ENCODE data around the gene SH3RF3. TPM values are rescaled to one million over a fixed set of nuclear protein-coding genes. Genes with fewer than 3 reads are reported as not detected.
A peak's percentile ranks its signal among the peaks of the same experiment; 100 is the strongest.

SH3RF3 gene
- total and polyA plus RNA-seq, 5 donors from 2014 or later: 0.16 to 1.6 (median 0.76) TPM

DNA sequence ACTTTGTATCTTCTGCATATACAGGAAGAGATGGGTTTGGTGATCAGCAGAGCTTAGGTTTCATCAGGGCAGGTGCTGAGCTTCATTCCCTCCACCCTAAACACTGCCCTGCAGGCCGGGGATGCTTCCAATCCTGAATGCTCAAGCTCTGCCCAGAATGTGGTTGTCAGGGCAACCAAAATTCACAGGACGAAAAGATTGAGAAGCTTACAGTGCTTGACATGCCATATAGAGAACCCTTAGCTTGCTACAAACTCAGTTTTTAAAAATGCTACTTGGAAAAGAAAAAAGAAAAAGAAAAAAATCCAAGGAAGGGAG lies 65.6 kb downstream of the SH3RF3 start:
- Histone ChIP-seq H3K27me3 (ENCODE audit: control insufficient read depth, insufficient read depth, low read length) (peaks cover 3% of the 10 kb centered on the region), H3K4me3 (ENCODE audit: low read depth, low read length) (no peak overlapping the region), H3K36me3 (ENCODE audit: control insufficient read depth, insufficient read depth, low read length) (no peaks in the 10 kb centered on the region), H3K27ac (ENCODE audit: insufficient read depth, low read length, poor library complexity, severe bottlenecking) (no peak overlapping the region), H3K9me3 (ENCODE audit: control insufficient read depth in 2 of 2, low read length in 2 of 2) (no peaks in the 10 kb centered on the region), H3K4me1 (ENCODE audit: control insufficient read depth, insufficient read depth, low read length, poor library complexity, severe bottlenecking) (no peaks in the 10 kb centered on the region)
- Mint-ChIP-seq H3K27me3 (peaks cover 33% of the 10 kb centered on the region), H3K27ac (no peak overlapping the region), H3K4me1 (peaks cover 0 to 18% (median 6%) of the 10 kb centered on the region in 4 donors), H3K36me3 (peaks cover 2% of the 10 kb centered on the region), H3K9me3 (no peaks in the 10 kb centered on the region), H3K4me3 (no peak overlapping the region)
- DNase-seq (no peak), ATAC-seq (ENCODE audit: low read depth in 2 of 2) (no peak)

DNA sequence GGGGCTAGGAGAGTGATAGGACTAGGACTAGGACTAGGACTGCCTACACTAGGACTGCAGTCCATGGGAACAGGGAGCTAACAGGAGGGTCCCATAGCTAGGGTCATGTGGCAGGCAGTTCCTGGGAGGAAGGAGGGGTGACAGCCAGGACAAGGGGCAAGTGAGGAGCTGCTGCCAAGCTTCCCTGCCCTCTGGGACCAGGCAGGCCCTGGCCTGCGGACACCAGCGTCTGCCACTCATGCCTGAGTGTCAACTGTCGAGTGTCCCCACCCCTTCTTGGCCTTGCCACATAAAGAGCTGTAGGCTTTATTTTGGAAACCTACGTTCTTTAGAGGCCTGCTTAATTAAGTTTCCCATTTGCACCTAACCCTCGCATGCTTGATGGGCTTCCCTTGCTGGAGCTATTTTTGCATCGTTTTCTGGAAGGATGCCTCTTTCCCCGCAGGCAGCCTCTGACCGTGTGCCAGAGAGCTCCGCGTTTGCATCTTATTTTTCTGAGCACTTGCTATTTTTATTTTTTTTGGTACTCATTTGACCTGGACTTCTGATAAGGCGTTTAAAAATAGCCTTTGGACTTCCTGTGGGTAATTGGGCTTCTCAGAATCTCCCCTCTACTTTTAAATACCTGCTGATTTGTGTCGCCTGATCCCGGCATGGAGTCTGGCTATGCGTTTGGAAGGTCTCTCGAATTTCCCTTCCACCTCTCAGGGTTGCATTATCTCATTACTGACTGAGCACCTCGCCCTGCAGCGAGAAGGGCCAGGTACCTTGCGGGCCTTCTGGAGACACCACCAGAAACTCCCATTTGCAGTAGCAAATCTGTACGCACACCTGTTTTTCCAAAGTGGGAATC lies 66.4 kb downstream of the SH3RF3 start:
- peaks cover 29% of the 10 kb centered on the region for H3K27me3 Mint-ChIP-seq
- no peak overlapping the region for H3K27ac Mint-ChIP-seq

DNA sequence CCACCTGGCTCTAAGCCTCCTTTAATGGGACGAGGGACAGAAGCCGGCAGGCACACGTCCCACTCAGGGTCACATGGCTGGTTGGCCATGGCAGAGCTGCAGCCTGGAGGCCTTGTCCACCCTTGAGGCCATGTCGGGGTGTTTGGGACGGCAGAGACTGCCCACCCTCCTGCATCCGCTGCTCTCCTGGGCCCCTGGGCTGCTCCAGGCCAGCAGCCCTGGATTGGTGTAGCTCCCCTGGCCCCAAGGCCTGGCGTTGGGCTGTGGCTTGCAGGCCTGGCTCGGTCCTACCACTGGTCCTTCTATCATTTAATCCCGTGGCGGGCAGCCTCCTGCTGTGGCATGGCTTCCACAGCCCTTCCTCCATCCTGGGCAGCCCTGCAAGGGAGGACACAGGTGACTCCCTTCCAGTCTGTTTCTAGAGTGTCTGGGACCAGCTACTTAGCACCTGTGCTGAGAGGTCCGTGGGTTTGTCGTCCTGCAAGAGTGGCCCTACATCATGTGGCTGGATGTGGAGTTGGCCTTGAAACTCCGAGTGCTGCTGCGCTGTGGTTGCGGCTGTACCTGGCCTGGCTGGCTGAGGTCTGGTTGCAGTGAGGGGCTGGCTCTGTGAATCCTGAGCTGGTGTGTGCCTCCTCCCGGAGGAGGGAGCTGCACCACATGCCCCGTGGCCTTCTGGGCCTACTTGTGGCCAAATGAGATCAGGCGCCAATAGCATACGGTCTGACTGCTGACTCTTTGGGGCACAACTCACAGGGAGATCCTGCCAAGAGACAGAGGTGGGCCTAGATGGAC lies 67.3 kb downstream of the SH3RF3 start:
- Mint-ChIP-seq H3K9me3 (no peaks in the 10 kb centered on the region), H3K27ac (no peak overlapping the region), H3K27me3 (peaks cover 23% of the 10 kb centered on the region), H3K4me1 (peaks cover 0 to 16% (median 3%) of the 10 kb centered on the region in 4 donors), H3K36me3 (no peaks in the 10 kb centered on the region), H3K4me3 (no peak overlapping the region)
- no peaks in the 10 kb centered on the region for H3K36me3 ChIP-seq (ENCODE audit: control insufficient read depth, insufficient read depth, low read length)
- H3K4me3 ChIP-seq (ENCODE audit: low read depth, low read length): no peak overlapping the region
- DNase-seq: no peak
- no peak for ATAC-seq (ENCODE audit: low read depth in 2 of 2)
- H3K27ac ChIP-seq (ENCODE audit: insufficient read depth, low read length, poor library complexity, severe bottlenecking): no peak overlapping the region
- H3K4me1 ChIP-seq (ENCODE audit: control insufficient read depth, insufficient read depth, low read length, poor library complexity, severe bottlenecking): no peaks in the 10 kb centered on the region
- H3K9me3 ChIP-seq (ENCODE audit: control insufficient read depth in 2 of 2, low read length in 2 of 2): no peaks in the 10 kb centered on the region
- H3K27me3 ChIP-seq (ENCODE audit: control insufficient read depth, insufficient read depth, low read length): peaks cover 3% of the 10 kb centered on the region

More for the DNA sequence above, 66.4 kb downstream of the SH3RF3 start:
- no peaks in the 10 kb centered on the region for H3K9me3 Mint-ChIP-seq
- Histone ChIP-seq H3K4me3 (ENCODE audit: low read depth, low read length) (no peak overlapping the region), H3K4me1 (ENCODE audit: control insufficient read depth, insufficient read depth, low read length, poor library complexity, severe bottlenecking) (no peaks in the 10 kb centered on the region), H3K36me3 (ENCODE audit: control insufficient read depth, insufficient read depth, low read length) (no peaks in the 10 kb centered on the region), H3K27me3 (ENCODE audit: control insufficient read depth, insufficient read depth, low read length) (peaks cover 3% of the 10 kb centered on the region), H3K9me3 (ENCODE audit: control insufficient read depth in 2 of 2, low read length in 2 of 2) (no peaks in the 10 kb centered on the region), H3K27ac (ENCODE audit: insufficient read depth, low read length, poor library complexity, severe bottlenecking) (no peak overlapping the region)
- H3K36me3 Mint-ChIP-seq: no peaks in the 10 kb centered on the region
- peaks cover 0 to 20% (median 6%) of the 10 kb centered on the region in 4 donors for H3K4me1 Mint-ChIP-seq
- DNase-seq (no peak), ATAC-seq (ENCODE audit: low read depth in 2 of 2) (no peak)
- H3K4me3 Mint-ChIP-seq: no peak overlapping the region

DNA sequence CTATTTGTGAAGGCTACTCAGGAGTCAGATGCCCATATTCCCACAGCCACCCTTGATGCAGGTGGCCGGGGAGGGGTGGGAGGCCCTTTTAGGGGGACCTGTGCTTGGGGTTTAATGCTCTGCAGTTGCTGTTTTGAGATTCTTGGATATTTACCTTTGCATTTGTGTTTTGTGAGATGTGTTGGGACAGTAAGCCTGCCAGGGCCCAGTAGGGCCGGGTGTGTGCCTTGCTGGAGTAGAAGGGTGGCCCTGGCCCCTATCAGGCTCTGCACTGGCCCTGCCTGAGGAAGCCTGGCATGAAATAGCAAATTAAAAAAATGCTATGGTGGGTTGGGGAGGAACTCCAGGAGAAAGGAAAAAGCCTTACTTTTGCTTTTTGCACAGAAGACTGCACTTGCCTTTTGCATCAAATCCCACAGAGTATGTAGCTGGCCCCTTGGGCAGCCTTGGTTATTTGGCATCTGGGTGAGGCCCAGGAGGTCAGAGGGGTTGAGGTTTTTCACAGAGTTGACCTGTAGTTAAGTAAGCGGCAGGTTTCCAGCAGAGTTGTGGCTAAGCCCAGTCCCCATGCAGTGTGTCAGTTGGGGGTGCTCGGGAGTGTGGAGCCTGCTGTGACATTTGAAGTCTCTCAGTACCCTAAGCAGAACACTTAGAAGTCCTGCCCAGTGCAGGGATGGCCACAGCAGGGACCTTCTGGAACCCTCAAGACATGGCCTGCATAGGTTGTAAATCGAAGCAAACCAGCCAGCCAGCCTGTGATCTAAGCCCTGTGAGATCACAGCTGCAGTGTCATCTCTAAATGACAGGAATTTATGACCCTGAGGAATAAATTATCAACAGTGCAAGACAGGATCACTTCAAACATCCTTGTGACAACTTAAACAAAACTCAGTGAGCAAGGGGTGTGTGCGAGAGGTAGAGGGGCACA lies 68.8 kb downstream of the SH3RF3 start:
- Histone ChIP-seq H3K36me3 (ENCODE audit: control insufficient read depth, insufficient read depth, low read length) (no peaks in the 10 kb centered on the region), H3K9me3 (ENCODE audit: control insufficient read depth in 2 of 2, low read length in 2 of 2) (no peaks in the 10 kb centered on the region), H3K4me3 (ENCODE audit: low read depth, low read length) (no peak overlapping the region), H3K27ac (ENCODE audit: insufficient read depth, low read length, poor library complexity, severe bottlenecking) (no peak overlapping the region), H3K4me1 (ENCODE audit: control insufficient read depth, insufficient read depth, low read length, poor library complexity, severe bottlenecking) (no peaks in the 10 kb centered on the region), H3K27me3 (ENCODE audit: control insufficient read depth, insufficient read depth, low read length) (peaks cover 3% of the 10 kb centered on the region)
- Mint-ChIP-seq H3K27ac (peak overlapping the region in 1 of 3 donors; percentile 62), H3K36me3 (no peaks in the 10 kb centered on the region), H3K27me3 (peaks cover 21% of the 10 kb centered on the region), H3K9me3 (no peaks in the 10 kb centered on the region), H3K4me1 (peaks cover 0 to 16% (median 2%) of the 10 kb centered on the region in 4 donors), H3K4me3 (no peak overlapping the region)
- no peak for ATAC-seq (ENCODE audit: low read depth in 2 of 2)
- no peak for DNase-seq

DNA sequence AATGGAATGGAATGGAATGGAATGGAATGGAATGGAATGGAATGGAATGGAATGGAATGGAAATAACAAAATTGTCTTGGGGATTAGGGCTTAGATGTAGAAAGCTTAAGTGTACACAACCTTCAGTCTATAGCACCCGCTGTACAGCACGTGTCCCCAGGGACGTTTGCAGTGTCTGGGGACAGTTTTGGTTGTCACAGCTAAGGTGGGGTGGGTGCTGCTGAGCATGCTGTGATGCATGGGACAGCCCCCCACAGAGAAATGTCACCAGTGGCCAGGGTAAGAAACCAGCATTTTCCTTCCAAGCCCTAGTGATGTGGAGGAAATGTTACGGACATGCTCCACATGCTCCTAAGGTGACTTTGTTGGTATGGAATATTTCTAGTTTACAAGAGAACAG lies 70.8 kb downstream of the SH3RF3 start:
- ATAC-seq (ENCODE audit: low read depth in 2 of 2) (no peak), DNase-seq (no peak)
- Histone ChIP-seq H3K27ac (ENCODE audit: insufficient read depth, low read length, poor library complexity, severe bottlenecking) (no peak overlapping the region), H3K36me3 (ENCODE audit: control insufficient read depth, insufficient read depth, low read length) (no peaks in the 10 kb centered on the region), H3K9me3 (ENCODE audit: control insufficient read depth in 2 of 2, low read length in 2 of 2) (no peaks in the 10 kb centered on the region), H3K27me3 (ENCODE audit: control insufficient read depth, insufficient read depth, low read length) (no peaks in the 10 kb centered on the region), H3K4me3 (ENCODE audit: low read depth, low read length) (no peak overlapping the region), H3K4me1 (ENCODE audit: control insufficient read depth, insufficient read depth, low read length, poor library complexity, severe bottlenecking) (no peaks in the 10 kb centered on the region)
- peaks cover 26% of the 10 kb centered on the region for H3K27me3 Mint-ChIP-seq
- H3K4me3 Mint-ChIP-seq: no peak overlapping the region
- H3K27ac Mint-ChIP-seq: no peak overlapping the region
- H3K36me3 Mint-ChIP-seq: no peaks in the 10 kb centered on the region
- peaks cover 0 to 23% (median 5%) of the 10 kb centered on the region in 4 donors for H3K4me1 Mint-ChIP-seq
- H3K9me3 Mint-ChIP-seq: no peaks in the 10 kb centered on the region

DNA sequence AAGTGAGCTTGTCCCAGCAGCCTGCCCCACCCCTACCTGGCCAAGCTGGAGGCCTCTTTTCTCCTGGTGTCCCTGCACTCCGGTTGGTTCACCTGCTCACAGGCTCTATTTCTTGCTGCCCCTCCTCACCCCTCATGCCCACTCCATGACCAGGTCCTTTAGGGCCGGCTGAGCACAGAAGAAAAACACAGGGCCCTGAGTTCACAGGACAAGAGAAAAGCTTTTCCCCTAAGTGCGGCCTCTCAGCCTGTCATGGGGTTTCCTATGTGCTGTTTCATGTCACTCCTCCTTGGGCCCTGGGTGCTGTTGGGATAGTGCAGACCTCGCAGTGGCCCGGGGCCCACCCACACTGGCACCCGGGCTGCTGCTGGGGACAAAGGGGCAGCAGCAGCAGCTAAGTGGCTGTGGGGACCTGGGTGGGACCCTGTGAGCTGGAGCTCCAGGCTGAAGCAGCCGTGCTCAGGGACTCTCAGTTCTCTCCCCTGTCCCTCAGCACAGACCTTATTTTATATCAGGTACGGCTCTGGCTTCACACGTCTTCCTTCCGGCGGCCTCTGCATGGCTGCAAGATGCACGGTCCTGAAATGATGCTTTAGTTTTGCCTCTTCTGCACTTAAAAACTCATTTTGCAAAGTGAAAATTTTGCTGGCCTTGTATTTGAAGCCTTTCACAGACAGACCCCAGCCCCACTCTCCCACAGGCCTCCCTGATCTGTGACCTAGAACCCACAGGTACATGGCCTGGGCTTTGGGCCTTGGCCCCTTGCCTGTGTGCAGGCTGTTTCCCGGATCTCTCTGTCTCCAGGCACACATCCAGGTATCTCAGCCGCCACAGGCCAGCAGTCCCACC lies 71.8 kb downstream of the SH3RF3 start:
- Histone ChIP-seq H3K9me3 (ENCODE audit: control insufficient read depth in 2 of 2, low read length in 2 of 2) (no peaks in the 10 kb centered on the region), H3K36me3 (ENCODE audit: control insufficient read depth, insufficient read depth, low read length) (no peaks in the 10 kb centered on the region), H3K27ac (ENCODE audit: insufficient read depth, low read length, poor library complexity, severe bottlenecking) (no peak overlapping the region), H3K27me3 (ENCODE audit: control insufficient read depth, insufficient read depth, low read length) (no peaks in the 10 kb centered on the region), H3K4me1 (ENCODE audit: control insufficient read depth, insufficient read depth, low read length, poor library complexity, severe bottlenecking) (no peaks in the 10 kb centered on the region), H3K4me3 (ENCODE audit: low read depth, low read length) (no peak overlapping the region)
- no peak for DNase-seq
- peaks cover 0 to 22% (median 4%) of the 10 kb centered on the region in 4 donors for H3K4me1 Mint-ChIP-seq
- no peak overlapping the region for H3K4me3 Mint-ChIP-seq
- H3K27me3 Mint-ChIP-seq: peaks cover 22% of the 10 kb centered on the region
- no peaks in the 10 kb centered on the region for H3K9me3 Mint-ChIP-seq
- H3K27ac Mint-ChIP-seq: no peak overlapping the region
- ATAC-seq (ENCODE audit: low read depth in 2 of 2): no peak
- no peaks in the 10 kb centered on the region for H3K36me3 Mint-ChIP-seq
